Subcutaneous abdominal adipose tissue (tissue), 5 donors: Measurements from ENCODE around the gene ARHGAP30.
"Not testable (repeated sequence)": the region's sequence is repeated elsewhere in the genome, so short reads cannot be mapped to it uniquely, and the experiment has no call there.

Source experiments
- H3K27ac ChIP-seq: one replicate; pipeline ENCODE4 v1.7.0; 2013; ENCODE audit warnings: low read depth, mild to moderate bottlenecking, inconsistent platforms, low read length, moderate library complexity
- H3K27me3 ChIP-seq, 5 donors: one replicate each; pipeline ENCODE4 v1.7.0; 2013; ENCODE audit warnings: low read length in 5 of 5, inconsistent platforms in 1 of 5; ENCODE audit not compliant: control insufficient read depth in 5 of 5, insufficient read depth in 4 of 5
- H3K36me3 ChIP-seq, 5 donors: one replicate each; pipeline ENCODE4 v1.7.0; 2013; ENCODE audit warnings: low read length in 5 of 5; ENCODE audit not compliant: control insufficient read depth in 5 of 5, insufficient read depth in 5 of 5
- H3K4me1 ChIP-seq, 5 donors: one replicate each; pipeline ENCODE4 v1.7.0; 2013; ENCODE audit warnings: low read length in 5 of 5, mild to moderate bottlenecking in 3 of 5, moderate library complexity in 1 of 5; ENCODE audit not compliant: control insufficient read depth in 5 of 5, insufficient read depth in 5 of 5
- H3K4me3 ChIP-seq, 5 donors: one replicate each; pipeline ENCODE4 v1.7.0; 2013; ENCODE audit warnings: low read length in 5 of 5, low read depth in 1 of 5
- H3K9ac ChIP-seq, 5 donors: one replicate each; pipeline ENCODE4 v1.7.0; 2013; ENCODE audit warnings: low read length in 5 of 5, mild to moderate bottlenecking in 4 of 5, moderate library complexity in 3 of 5
- H3K9me3 ChIP-seq, 5 donors: one replicate each; pipeline ENCODE4 v1.7.0; 2013; ENCODE audit warnings: low read length in 5 of 5; ENCODE audit not compliant: control insufficient read depth in 5 of 5
- donor health status: healthy.
- donor health status: healthy.
- donor health status: healthy.
- donor health status: healthy.
- donor health status: healthy.

ARHGAP30 gene

GRCh38 chr1:161029466-161029865 lies 40.2 kb downstream of the ARHGAP30 start:
- H3K27me3 ChIP-seq, H3K9me3 ChIP-seq, H3K36me3 ChIP-seq, H3K4me3 ChIP-seq, H3K9ac ChIP-seq, H3K27ac ChIP-seq: not testable (repeated sequence)
- H3K4me1 ChIP-seq: peaks cover 0 to 23% (median 16%) of the 10 kb centered on the region in 5 donors

GRCh38 chr1:161026954-161027353 lies 42.7 kb downstream of the ARHGAP30 start:
- peaks cover 0 to 13% (median 8%) of the 10 kb centered on the region in 5 donors for H3K4me1 ChIP-seq
- not testable (repeated sequence) for H3K4me3 ChIP-seq, H3K27me3 ChIP-seq, H3K36me3 ChIP-seq, H3K27ac ChIP-seq, H3K9me3 ChIP-seq, H3K9ac ChIP-seq

DNA sequence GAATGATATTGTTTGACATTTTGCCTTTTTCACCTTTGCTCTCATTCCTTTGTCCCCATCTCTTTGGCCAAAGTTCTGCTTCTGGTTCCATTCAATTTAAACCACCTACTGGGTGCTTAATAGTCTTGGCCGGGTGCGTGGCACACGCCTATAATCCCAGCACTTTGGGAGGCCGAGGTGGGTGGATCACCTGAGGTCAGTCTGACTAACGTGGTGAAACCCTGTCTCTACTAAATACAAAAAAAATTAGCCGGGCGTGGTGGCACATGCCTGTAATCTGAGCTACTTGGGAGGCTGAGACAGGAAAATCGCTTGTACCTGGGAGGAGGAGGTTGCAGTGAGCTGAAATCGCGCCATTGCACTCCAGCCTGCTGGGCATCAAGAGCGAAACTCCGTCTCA lies 47.3 kb downstream of the ARHGAP30 start:
- not testable (repeated sequence) for H3K27me3 ChIP-seq, H3K4me3 ChIP-seq, H3K27ac ChIP-seq, H3K36me3 ChIP-seq, H3K9ac ChIP-seq, H3K9me3 ChIP-seq
- H3K4me1 ChIP-seq: peaks cover 3 to 48% (median 43%) of the 10 kb centered on the region in 5 donors

DNA sequence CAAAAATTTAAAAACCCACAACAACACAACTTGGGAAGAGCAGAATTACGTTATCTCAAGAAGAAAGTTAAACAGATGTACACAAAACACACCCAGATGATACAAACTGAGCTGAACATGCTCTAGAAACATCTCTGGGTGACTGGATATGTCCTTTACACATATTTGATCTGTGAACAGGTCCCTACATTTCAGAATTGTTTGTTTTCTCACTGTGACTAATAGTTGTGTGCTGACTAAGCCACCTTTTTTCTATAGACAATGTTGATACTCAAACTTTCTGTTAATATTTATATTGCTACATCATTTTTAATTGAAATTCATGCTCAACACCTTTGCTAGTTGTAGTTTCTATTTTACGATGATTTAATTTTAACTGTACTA lies 47.7 kb downstream of the ARHGAP30 start:
- Histone ChIP-seq H3K36me3 (no peaks in the 10 kb centered on the region), H3K27ac (peak overlapping the region; percentile 94), H3K9me3 (no peaks in the 10 kb centered on the region), H3K4me3 (peak overlapping the region in 3 of 5 donors; percentile 81 to 92 (median 86)), H3K27me3 (no peaks in the 10 kb centered on the region), H3K9ac (no peak overlapping the region), H3K4me1 (peaks cover 3 to 49% (median 43%) of the 10 kb centered on the region in 5 donors)

DNA sequence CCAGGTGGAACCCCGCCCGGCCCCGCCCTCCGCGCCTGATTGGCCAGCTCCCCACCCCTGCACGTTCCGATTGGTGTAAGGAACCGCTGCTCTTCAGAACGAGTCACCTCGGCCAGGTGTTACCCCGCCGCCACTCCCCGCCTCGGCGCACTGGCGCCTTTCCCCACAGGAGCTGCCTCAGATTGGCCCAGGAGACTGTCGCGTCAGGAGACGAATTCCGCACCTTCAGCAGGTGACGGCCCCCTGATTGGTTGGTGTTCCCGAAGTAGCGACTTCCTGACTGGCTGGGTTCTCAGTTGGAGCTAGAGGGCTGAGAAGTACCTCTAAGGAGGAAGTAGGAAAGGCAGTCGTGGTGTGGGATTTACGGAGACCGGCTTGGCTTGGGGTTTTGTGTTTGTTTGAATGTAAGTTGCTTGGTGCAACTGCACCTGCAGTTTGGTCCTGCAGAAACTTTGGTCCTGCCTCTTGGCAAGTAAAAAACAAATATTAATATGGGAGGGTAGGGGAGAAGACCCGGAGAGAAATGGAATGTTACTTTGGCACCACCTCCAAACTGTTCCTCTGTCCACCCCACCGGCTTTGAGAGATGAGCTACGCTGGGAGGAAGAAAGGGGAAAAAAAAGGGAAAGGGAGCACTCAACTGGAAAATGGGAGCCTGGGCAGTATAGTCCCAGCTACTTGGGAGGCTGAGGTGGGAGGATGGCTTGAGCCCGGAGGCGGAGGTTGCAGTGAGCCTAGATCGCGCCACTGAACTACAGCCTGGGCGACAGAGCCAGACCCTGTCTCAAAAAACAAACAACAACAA lies 48.3 kb downstream of the ARHGAP30 start:
- Histone ChIP-seq H3K4me1 (peaks cover 3 to 49% (median 44%) of the 10 kb centered on the region in 5 donors), H3K27ac (peak overlapping the region; percentile 94), H3K36me3 (no peaks in the 10 kb centered on the region), H3K4me3 (peak overlapping the region; percentile 77 to 93 (median 91)), H3K9me3 (no peaks in the 10 kb centered on the region), H3K9ac (peak overlapping the region; percentile 1 to 93 (median 84)), H3K27me3 (no peaks in the 10 kb centered on the region)

- peak within 1 kb of the TSS; percentile 94 for H3K27ac ChIP-seq
- peaks cover 3 to 49% (median 44%) of the 10 kb centered on the region in 5 donors for H3K4me1 ChIP-seq
- no peaks in the 10 kb centered on the region for H3K9me3 ChIP-seq
- no peaks in the 10 kb centered on the region for H3K36me3 ChIP-seq
- H3K4me3 ChIP-seq: peak within 1 kb of the TSS; percentile 77 to 93 (median 91)
- no peaks in the 10 kb centered on the region for H3K27me3 ChIP-seq
- H3K9ac ChIP-seq: peak within 1 kb of the TSS; percentile 69 to 93 (median 84)
Measured at GRCh38 chr1:161020509-161021164, 49.1 kb downstream of the ARHGAP30 start, which contains the start of gene F11R. Gene F11R, minus strand, starts transcription at chr1:161021152. Its CDS starts 79 bp downstream, at chr1:161021073.

- no peaks in the 10 kb centered on the region for H3K9me3 ChIP-seq
- peak overlapping the region; percentile 69 to 93 (median 84) for H3K9ac ChIP-seq
- H3K27ac ChIP-seq: peak overlapping the region; percentile 94
- no peaks in the 10 kb centered on the region for H3K36me3 ChIP-seq
- peaks cover 3 to 49% (median 44%) of the 10 kb centered on the region in 5 donors for H3K4me1 ChIP-seq
- no peaks in the 10 kb centered on the region for H3K27me3 ChIP-seq
- peak overlapping the region; percentile 77 to 93 (median 91) for H3K4me3 ChIP-seq
Measured at GRCh38 chr1:161019751-161020495, 49.8 kb downstream of the ARHGAP30 start.

GRCh38 chr1:161019111-161019660 lies 50.5 kb downstream of the ARHGAP30 start:
- H3K27ac ChIP-seq: peak overlapping the region; percentile 94
- H3K9me3 ChIP-seq, H3K36me3 ChIP-seq, H3K27me3 ChIP-seq: not testable (repeated sequence)
- peaks cover 3 to 52% (median 48%) of the 10 kb centered on the region in 5 donors for H3K4me1 ChIP-seq
- peak overlapping the region in 4 of 5 donors; percentile 86 to 93 (median 92) for H3K4me3 ChIP-seq
- peak overlapping the region in 2 of 5 donors; percentile 26 to 59 for H3K9ac ChIP-seq

DNA sequence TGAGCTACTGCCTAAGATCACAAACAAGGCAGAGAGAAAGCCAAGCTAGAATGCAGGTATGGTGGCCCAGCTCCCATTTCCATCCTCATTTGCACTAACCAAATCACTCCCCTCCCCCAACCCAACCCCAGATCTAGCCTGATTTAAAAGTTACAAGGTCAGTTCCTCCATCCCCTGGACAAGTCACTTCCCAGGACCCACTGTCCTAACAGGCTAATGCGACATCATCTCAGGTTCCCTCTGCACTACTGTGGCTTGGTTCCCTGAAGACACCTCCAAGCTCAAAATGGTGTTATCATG lies 51.1 kb downstream of the ARHGAP30 start:
- H3K4me3 ChIP-seq: peak overlapping the region in 2 of 5 donors; percentile 9 to 17
- peak overlapping the region in 2 of 5 donors; percentile 26 to 59 for H3K9ac ChIP-seq
- H3K27ac ChIP-seq: peak overlapping the region; percentile 94
- H3K36me3 ChIP-seq: no peaks in the 10 kb centered on the region
- peaks cover 3 to 57% (median 54%) of the 10 kb centered on the region in 5 donors for H3K4me1 ChIP-seq
- H3K27me3 ChIP-seq: no peaks in the 10 kb centered on the region
- H3K9me3 ChIP-seq: no peaks in the 10 kb centered on the region
